Stimulated activated CD4-positive, alpha-beta T cell treated with anti-CD3 and anti-CD28 coated beads, TNF-alpha, amount 100 ng/mL, for 1 hour (primary cell): Measurements from ENCODE around the gene SPATS2.

Experiments
- DNase-seq, 3 donors: peaks; one replicate each; pipeline ENCODE4 v3.0.0-alpha.2; 2020; ENCODE audit warnings: low read depth in 3 of 3, low spot score in 1 of 3

Gene SPATS2

GRCh38 chr12:49335955-49336644 is 31.2 kb upstream of the SPATS2 start:
- no peak for DNase-seq

- peak; percentile 51 to 90 (median 81) for DNase-seq
These were observed 30.3 kb upstream of the SPATS2 start, which contains the start of gene C1QL4 for GRCh38 chr12:49336645-49337584. Gene C1QL4 (minus strand): TSS chr12:49337188. CDS start chr12:49336477, 711 bp downstream.

GRCh38 chr12:49338830-49339463 is 28.3 kb upstream of the SPATS2 start:
- DNase-seq, result no peak

- DNase-seq, result no peak
These were observed 27.8 kb upstream of the SPATS2 start for GRCh38 chr12:49339464-49339861.

GRCh38 chr12:49340095-49340870 is 27.0 kb upstream of the SPATS2 start:
- DNase-seq, result no peak

GRCh38 chr12:49340971-49341776 is 26.1 kb upstream of the SPATS2 start:
- DNase-seq, result no peak

GRCh38 chr12:49341777-49342065 is 25.5 kb upstream of the SPATS2 start:
- no peak for DNase-seq

- peak in 2 of 3 donors; percentile 16 to 62 for DNase-seq
These were observed 25.0 kb upstream of the SPATS2 start for GRCh38 chr12:49342066-49342913.

GRCh38 chr12:49342914-49343731 is 24.1 kb upstream of the SPATS2 start:
- no peak for DNase-seq

- DNase-seq, result no peak
These were observed 22.7 kb upstream of the SPATS2 start for GRCh38 chr12:49344486-49345050.

- no peak for DNase-seq
These were observed 22.0 kb upstream of the SPATS2 start for GRCh38 chr12:49345051-49345824.

- DNase-seq, result no peak
These were observed 21.2 kb upstream of the SPATS2 start for GRCh38 chr12:49345825-49346658.

GRCh38 chr12:49346659-49347310 is 20.5 kb upstream of the SPATS2 start, which contains the start of gene DNAJC22:
Gene DNAJC22 (plus strand): TSS chr12:49346888. CDS start chr12:49348873, 1,985 bp downstream.
- DNase-seq, result no peak

- peak; percentile 32 to 74 (median 63) for DNase-seq
These were observed 19.7 kb upstream of the SPATS2 start for GRCh38 chr12:49347311-49348193.

- no peak for DNase-seq
These were observed 18.5 kb upstream of the SPATS2 start for GRCh38 chr12:49348781-49349180.
